ENCODE measurements around the gene SLC38A9.

- TF ChIP-seq CTCF (optimal IDR thresholded peaks at IDR 0.05 in 1 of 3, IDR thresholded peaks at IDR 0.05 in 1 of 3, conservative IDR thresholded peaks at IDR 0.05 in 1 of 3; ENCODE audit: extremely low read depth in 1 of 3, insufficient read depth in 2 of 3, low read length in 3 of 3) (no peak), EZH2 (IDR thresholded peaks at IDR 0.05; ENCODE audit: low read length) (no peak)
Measured at GRCh38 chr5:55724281-55724680, 12.2 kb upstream of the SLC38A9 start.

All from keratinocyte (primary cell).